K562 (cell line): ENCODE results near the gene THYN1.

Experiments
- TF ChIP-seq, protein P1 (sequence below): sonication (generic); formaldehyde crosslinking; IDR thresholded peaks from 2 replicates; pipeline ENCODE4 v1.9.0; 2022; ENCODE audit warnings: mild to moderate bottlenecking, missing genetic modification reagents
- TF ChIP-seq, protein P2 (sequence below), 3 experiments: IDR thresholded peaks in 2 of 3; conservative IDR thresholded peaks in 1 of 3; 2 replicates each; pipeline ENCODE4 v1.5.1; 2011 to 2012; ENCODE audit warnings: low read length in 3 of 3, mild to moderate bottlenecking in 3 of 3, control low read depth in 2 of 3, improper control_type of control experiment in 1 of 3, inconsistent platforms in 1 of 3, low read depth in 1 of 3, mixed read lengths in 1 of 3, moderate library complexity in 1 of 3; ENCODE audit not compliant: insufficient read depth in 2 of 3

DNA sequence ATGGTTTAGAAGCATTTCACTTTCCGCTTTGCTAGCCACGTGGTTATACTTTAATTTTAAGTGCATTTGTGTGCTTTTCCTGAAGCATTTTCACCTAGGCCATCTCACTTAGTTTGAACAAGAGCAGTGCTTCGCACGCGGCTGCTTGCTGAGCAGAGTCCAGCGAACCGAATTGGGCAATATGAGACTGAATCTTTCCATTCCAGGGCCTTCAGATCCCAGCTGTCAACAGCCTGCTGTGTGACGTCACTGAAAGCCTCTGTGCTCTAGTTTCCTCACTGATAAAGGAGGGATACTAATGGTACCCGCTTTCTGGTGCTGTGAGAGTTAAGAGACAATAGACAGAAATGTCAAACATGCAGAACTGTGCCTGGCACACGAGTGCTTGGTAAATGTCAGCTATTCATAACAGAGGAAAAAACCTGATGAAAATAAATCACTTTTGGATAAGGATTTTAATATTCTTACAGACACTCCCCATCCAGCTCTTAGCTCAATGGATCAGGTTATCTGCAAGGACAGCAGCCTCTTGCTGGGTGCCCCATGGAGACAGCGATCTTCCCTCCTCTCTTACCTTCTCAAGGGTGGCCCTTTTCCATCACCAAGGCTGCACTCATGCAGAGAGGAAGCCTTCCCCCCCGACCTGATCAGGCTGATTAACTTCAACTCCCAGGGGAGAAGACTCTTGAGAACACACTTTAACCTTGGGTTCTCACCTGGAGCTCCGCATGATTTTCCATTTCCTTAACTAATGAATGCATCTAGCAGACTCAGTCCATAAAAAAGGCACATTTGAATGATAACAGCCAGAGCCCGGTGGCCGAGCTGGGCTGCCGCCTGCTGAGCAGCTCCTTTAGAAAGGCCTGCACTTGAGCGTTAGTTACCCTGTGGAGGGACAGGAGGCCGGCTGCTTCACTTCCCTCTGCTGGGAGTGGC lies 19.5 kb upstream of the THYN1 start:
- TF ChIP-seq, protein P1, sequence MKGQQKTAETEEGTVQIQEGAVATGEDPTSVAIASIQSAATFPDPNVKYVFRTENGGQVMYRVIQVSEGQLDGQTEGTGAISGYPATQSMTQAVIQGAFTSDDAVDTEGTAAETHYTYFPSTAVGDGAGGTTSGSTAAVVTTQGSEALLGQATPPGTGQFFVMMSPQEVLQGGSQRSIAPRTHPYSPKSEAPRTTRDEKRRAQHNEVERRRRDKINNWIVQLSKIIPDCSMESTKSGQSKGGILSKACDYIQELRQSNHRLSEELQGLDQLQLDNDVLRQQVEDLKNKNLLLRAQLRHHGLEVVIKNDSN (CRISPR knock-in tag), result no peak
- TF ChIP-seq, protein P2, sequence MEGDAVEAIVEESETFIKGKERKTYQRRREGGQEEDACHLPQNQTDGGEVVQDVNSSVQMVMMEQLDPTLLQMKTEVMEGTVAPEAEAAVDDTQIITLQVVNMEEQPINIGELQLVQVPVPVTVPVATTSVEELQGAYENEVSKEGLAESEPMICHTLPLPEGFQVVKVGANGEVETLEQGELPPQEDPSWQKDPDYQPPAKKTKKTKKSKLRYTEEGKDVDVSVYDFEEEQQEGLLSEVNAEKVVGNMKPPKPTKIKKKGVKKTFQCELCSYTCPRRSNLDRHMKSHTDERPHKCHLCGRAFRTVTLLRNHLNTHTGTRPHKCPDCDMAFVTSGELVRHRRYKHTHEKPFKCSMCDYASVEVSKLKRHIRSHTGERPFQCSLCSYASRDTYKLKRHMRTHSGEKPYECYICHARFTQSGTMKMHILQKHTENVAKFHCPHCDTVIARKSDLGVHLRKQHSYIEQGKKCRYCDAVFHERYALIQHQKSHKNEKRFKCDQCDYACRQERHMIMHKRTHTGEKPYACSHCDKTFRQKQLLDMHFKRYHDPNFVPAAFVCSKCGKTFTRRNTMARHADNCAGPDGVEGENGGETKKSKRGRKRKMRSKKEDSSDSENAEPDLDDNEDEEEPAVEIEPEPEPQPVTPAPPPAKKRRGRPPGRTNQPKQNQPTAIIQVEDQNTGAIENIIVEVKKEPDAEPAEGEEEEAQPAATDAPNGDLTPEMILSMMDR (IDR thresholded peaks at IDR 0.05 in 2 of 3, conservative IDR thresholded peaks at IDR 0.05 in 1 of 3; ENCODE audit: insufficient read depth in 2 of 3, low read depth in 1 of 3, low read length in 3 of 3), result no peak
